Upper lobe of left lung (tissue), 6 donors: ENCODE data around the gene RND1. TPM values are rescaled to one million over a fixed set of nuclear protein-coding genes. Genes with fewer than 3 reads are reported as not detected.
A peak's percentile ranks its signal among the peaks of the same experiment; 100 is the strongest.
"Not testable (repeated sequence)": the region's sequence is repeated elsewhere in the genome, so short reads cannot be mapped to it uniquely, and the experiment has no call there.

ENCODE experiments used
- ATAC-seq, 2 donors: fragments of 200-7000 bp; cut with Tn5 transposase; one replicate each; pipeline ENCODE4 v1.9.1; 2022; ENCODE audit warnings: mild to moderate bottlenecking in 2 of 2, moderate library complexity in 2 of 2; ENCODE audit not compliant: low FRiP score in 2 of 2
- DNase-seq, 2 donors: peaks; one replicate each; pipeline ENCODE4 v3.0.0-alpha.2; 2019 to 2020
- H3K27ac ChIP-seq, 4 donors: fragments of 200-600 bp; sonication (generic); one replicate each; pipeline ENCODE4 v1.5.1; 2016 to 2019
- H3K27me3 ChIP-seq, 4 donors: fragments of 200-600 bp; sonication (generic); one replicate each; pipeline ENCODE4 v1.5.1; 2017 to 2019
- H3K36me3 ChIP-seq, 4 donors: fragments of 200-600 bp; sonication (generic); one replicate each; pipeline ENCODE4 v1.5.1; 2016 to 2019
- H3K4me1 ChIP-seq, 4 donors: fragments of 200-600 bp; sonication (generic); one replicate each; pipeline ENCODE4 v1.5.1; 2018 to 2019
- H3K4me3 ChIP-seq, 4 donors: fragments of 200-600 bp; sonication (generic); one replicate each; pipeline ENCODE4 v1.5.1; 2017 to 2019; ENCODE audit warnings: mild to moderate bottlenecking in 2 of 4, moderate library complexity in 1 of 4
- H3K9me3 ChIP-seq, 4 donors: fragments of 200-600 bp; sonication (generic); one replicate each; pipeline ENCODE4 v1.5.1; 2018 to 2019
- EP300 ChIP-seq, 4 donors: sonication (generic); formaldehyde crosslinking; IDR thresholded peaks; one replicate each; pipeline ENCODE4 v1.5.1; 2017; ENCODE audit warnings: antibody characterized with exemption in 4 of 4, control low read depth in 2 of 4
- POLR2A ChIP-seq, 4 donors: fragments of 450-650 bp; IDR thresholded peaks; one replicate each; pipeline ENCODE4 v1.5.1; 2016 to 2017; ENCODE audit warnings: antibody characterized with exemption in 4 of 4, mild to moderate bottlenecking in 2 of 4
- POLR2AphosphoS5 ChIP-seq, 2 donors: sonication (generic); formaldehyde crosslinking; IDR thresholded peaks; one replicate each; pipeline ENCODE4 v1.5.1; 2017; ENCODE audit warnings: antibody characterized with exemption in 2 of 2
- WGBS, 2 donors: methylation state at CpG; one replicate each; pipeline ENCODE4 v1.1.5; 2017 to 2018; 5-methylcytosine and 5-hydroxymethylcytosine counted together
- total RNA-seq, 6 donors: library from RNA; depleted of rRNA in 4 of 6; stranded (reverse); fragments of >200 nt in 4 of 6; gene quantifications; one replicate each; pipeline versions ENCODE4 v1.1.0 to v1.2.1, GENCODE V29; 2016 to 2021
- TF ChIP-seq, protein P1 (sequence below), 6 experiments: fragments of 450-650 bp in 4 of 6; fragments of 200-600 bp in 2 of 6; sonication (generic) in 2 of 6; IDR thresholded peaks; one replicate each; pipeline ENCODE4 v1.5.1; 2016 to 2019; ENCODE audit warnings: antibody characterized with exemption in 6 of 6
- donor health status: DM: no; HTN: no; CAD: no; lungs with moderate emphysema.
- donor health status: DM: no; HTN: yes; CAD: no; lungs with severe emphysema.

RND1 gene
- total RNA-seq, 6 donors from 2014 or later: 7.2 to 23.0 (median 14.2) TPM

DNA sequence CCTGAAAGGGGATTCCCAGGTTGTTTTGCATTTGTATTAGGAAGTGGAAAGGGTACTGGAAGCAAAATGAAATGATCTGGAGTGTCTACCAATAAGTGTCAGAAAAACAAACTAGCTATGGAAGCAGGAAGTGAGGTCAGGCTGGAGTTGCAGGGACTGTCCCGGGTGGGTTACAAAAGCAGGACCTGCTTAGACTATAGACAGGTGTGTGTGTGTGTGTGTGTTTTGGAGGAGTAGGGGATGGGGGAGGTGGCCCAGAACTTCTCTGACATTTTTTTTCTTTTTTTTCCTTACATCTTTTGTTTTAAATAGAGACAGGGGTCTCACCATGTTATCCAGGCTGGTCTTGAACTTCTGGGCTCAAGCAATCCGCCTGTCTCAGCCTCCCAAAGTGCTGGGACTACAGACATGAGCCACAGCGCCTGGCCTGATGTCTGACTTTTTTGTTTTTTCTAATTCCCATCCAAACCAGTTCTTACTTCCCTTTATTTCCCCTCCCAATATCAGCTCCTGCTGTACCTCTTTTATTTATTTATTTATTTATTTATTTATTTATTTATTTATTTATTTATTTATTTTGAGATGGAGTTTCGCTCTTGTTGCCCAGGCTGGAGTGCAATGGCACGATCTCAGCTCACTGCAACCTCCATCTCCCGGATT is 512 bp upstream of the RND1 start:
- WGBS, 2 donors: 73 to 76% methylated on average over 6 of the region's 6 CpGs
- peak overlapping the region in 3 of 4 donors; percentile 56 to 80 (median 59) for H3K4me3 ChIP-seq

DNA sequence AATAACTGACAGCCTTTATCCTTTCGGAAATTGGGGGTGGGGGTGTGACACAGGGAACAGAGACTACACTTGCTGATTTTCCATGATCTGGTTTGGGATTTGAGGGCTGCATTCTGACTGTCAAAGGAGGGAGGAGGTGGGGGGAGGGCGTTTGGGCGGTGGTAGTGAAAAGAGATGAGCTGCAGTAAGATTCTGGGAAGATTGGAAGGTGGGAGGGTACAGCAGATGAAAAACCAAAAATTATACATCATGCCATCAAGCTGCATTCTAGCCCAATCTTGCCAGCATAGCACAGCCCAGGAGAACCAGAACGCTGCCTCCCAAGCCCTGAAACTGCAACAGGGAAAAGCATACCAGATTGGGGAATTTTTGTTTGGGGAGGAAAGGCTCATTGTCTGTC is 2.4 kb downstream of the RND1 start:
- H3K9me3 ChIP-seq: no peaks in the 10 kb centered on the region
- ATAC-seq (no peak), DNase-seq (no peak)
- WGBS, 2 donors: 82 to 86% methylated on average over 4 of the region's 4 CpGs
- peak overlapping the region in 1 of 4 donors; percentile 80 for H3K4me3 ChIP-seq
- H3K27me3 ChIP-seq: no peaks in the 10 kb centered on the region
- H3K27ac ChIP-seq: no peak overlapping the region
- H3K36me3 ChIP-seq: peaks cover 0 to 9% (median 4%) of the 10 kb centered on the region in 4 donors
- TF ChIP-seq POLR2AphosphoS5 (IDR thresholded peaks at IDR 0.05) (no peak), POLR2A (IDR thresholded peaks at IDR 0.05) (no peak), EP300 (IDR thresholded peaks at IDR 0.05) (no peak)
- TF ChIP-seq, protein P1, sequence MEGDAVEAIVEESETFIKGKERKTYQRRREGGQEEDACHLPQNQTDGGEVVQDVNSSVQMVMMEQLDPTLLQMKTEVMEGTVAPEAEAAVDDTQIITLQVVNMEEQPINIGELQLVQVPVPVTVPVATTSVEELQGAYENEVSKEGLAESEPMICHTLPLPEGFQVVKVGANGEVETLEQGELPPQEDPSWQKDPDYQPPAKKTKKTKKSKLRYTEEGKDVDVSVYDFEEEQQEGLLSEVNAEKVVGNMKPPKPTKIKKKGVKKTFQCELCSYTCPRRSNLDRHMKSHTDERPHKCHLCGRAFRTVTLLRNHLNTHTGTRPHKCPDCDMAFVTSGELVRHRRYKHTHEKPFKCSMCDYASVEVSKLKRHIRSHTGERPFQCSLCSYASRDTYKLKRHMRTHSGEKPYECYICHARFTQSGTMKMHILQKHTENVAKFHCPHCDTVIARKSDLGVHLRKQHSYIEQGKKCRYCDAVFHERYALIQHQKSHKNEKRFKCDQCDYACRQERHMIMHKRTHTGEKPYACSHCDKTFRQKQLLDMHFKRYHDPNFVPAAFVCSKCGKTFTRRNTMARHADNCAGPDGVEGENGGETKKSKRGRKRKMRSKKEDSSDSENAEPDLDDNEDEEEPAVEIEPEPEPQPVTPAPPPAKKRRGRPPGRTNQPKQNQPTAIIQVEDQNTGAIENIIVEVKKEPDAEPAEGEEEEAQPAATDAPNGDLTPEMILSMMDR (IDR thresholded peaks at IDR 0.05): no peak
- peaks cover 9 to 28% (median 16%) of the 10 kb centered on the region in 4 donors for H3K4me1 ChIP-seq

More for the DNA sequence above, 512 bp upstream of the RND1 start:
- H3K36me3 ChIP-seq: peaks cover 0 to 3% (median 0%) of the 10 kb centered on the region in 4 donors
- TF ChIP-seq, protein P1 (IDR thresholded peaks at IDR 0.05): no peak
- TF ChIP-seq POLR2A (IDR thresholded peaks at IDR 0.05): no peak
- TF ChIP-seq POLR2AphosphoS5 (IDR thresholded peaks at IDR 0.05): no peak
- no peak for TF ChIP-seq EP300 (IDR thresholded peaks at IDR 0.05)
- no peaks in the 10 kb centered on the region for H3K27me3 ChIP-seq
- H3K9me3 ChIP-seq: no peaks in the 10 kb centered on the region
- H3K27ac ChIP-seq: peak overlapping the region in 3 of 4 donors; percentile 35 to 76 (median 64)
- H3K4me1 ChIP-seq: peaks cover 9 to 28% (median 16%) of the 10 kb centered on the region in 4 donors
- DNase-seq (no peak), ATAC-seq (peak; percentile 15 to 35)

DNA sequence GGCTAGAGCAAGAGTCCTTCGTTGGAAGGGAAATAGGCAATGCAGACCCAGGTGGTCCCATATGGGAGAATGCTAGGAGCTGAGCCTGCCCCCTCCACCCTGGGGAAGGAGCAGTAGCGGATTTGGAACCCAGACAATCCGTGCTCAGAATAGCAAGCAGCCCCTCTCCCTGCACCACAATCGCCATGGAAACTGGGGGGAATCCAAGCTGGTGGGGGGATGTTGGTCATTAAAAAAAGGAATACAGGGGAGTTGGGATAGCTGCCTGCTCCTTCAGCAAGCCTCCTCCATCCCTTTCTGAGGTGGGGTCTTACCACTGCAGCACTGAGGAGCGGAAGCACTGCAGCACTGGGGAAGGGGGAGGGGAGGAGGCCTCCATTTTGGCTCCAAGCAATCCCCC is 2.9 kb downstream of the RND1 start:
- Histone ChIP-seq H3K27ac (no peak overlapping the region), H3K36me3 (peaks cover under 1 to 9% (median 5%) of the 10 kb centered on the region in 4 donors), H3K4me3 (peak overlapping the region in 1 of 4 donors; percentile 80), H3K4me1 (peaks cover 9 to 28% (median 16%) of the 10 kb centered on the region in 4 donors), H3K9me3 (no peaks in the 10 kb centered on the region), H3K27me3 (no peaks in the 10 kb centered on the region)
- 83 to 88% methylated on average over 5 of the region's 5 CpGs for WGBS, 2 donors
- no peak for ATAC-seq
- no peak for DNase-seq
- TF ChIP-seq EP300 (IDR thresholded peaks at IDR 0.05) (no peak), POLR2A (IDR thresholded peaks at IDR 0.05) (no peak)
- TF ChIP-seq, protein P1 (IDR thresholded peaks at IDR 0.05): no peak

DNA sequence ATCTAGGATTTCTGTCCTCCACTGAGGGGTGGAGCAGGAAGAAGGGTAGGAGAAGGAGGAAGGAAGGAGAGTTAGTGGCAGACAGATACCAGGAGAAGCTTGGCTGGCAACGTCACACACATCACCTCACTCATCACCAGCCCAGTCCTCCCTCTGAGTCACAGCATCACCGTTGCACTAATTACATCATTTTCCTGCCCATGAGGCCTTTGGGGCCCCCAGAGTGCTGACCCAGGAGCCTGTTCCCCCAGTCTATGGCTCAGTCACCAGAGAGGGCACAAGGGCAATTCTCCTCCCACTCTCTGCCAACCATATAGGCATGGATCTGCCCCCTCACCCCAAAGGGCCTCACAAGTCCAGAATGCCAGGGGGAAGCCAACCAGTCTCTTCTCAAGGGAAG is 4.6 kb downstream of the RND1 start:
- H3K36me3 ChIP-seq: peaks cover 3 to 12% (median 6%) of the 10 kb centered on the region in 4 donors
- peaks cover 9 to 26% (median 15%) of the 10 kb centered on the region in 4 donors for H3K4me1 ChIP-seq
- no peak for ATAC-seq

DNA sequence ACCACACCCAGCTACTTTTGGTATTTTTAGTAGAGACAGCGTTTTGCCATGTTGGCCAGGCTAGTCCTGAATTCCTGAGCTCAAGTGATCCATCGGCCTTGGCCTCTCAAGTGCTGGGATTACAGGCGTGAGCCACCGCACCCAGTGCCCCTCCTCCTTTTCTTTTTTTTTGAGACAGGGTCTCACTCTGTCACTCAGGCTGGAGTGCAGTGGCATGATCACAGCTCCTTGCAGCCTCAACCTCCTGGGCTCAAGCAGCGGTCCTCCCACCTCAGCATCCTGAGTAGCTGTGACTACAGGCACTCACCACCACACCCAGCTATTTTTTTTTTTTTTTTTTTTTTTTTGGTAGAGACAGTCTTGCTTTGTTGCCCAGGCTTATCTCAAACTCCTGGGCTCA is 5.4 kb downstream of the RND1 start:
- ATAC-seq, H3K4me3 ChIP-seq, H3K9me3 ChIP-seq, H3K27me3 ChIP-seq, H3K27ac ChIP-seq, DNase-seq: not testable (repeated sequence)
- Histone ChIP-seq H3K4me1 (peaks cover 6 to 21% (median 10%) of the 10 kb centered on the region in 4 donors), H3K36me3 (peaks cover 3 to 12% (median 6%) of the 10 kb centered on the region in 4 donors)
- WGBS, 2 donors: 72 to 84% methylated on average over 5 of the region's 5 CpGs

More for the DNA sequence above, 4.6 kb downstream of the RND1 start:
- Histone ChIP-seq H3K27ac (no peak overlapping the region), H3K27me3 (no peaks in the 10 kb centered on the region), H3K4me3 (no peak overlapping the region), H3K9me3 (no peaks in the 10 kb centered on the region)
- DNase-seq: no peak
- 22 to 48% methylated on average over 2 of the region's 2 CpGs for WGBS, 2 donors
- TF ChIP-seq, protein P1 (IDR thresholded peaks at IDR 0.05): no peak
- no peak for TF ChIP-seq EP300 (IDR thresholded peaks at IDR 0.05)
- no peak for TF ChIP-seq POLR2A (IDR thresholded peaks at IDR 0.05)
- TF ChIP-seq POLR2AphosphoS5 (IDR thresholded peaks at IDR 0.05): no peak
